Measurements from ENCODE around the gene CDH4.

DNA sequence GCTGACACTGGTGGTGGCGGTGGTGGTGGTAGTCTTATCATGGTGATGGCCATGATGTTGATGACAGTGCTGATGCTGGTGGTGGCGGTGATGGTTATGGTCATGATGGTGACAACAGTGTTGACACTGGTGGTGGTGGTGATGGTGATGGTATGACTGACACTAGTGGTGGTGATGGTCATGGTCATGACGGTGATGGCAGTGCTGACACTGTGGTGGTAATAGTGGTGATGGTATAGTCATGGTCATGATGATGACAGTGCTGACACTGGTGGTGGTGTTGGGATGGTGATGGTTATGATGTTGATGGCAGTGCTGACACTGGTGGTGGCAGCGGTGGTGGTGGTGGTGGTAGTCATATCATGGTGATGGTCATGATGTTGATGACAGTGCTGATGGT lies 205.7 kb downstream of the CDH4 start:
- TF ChIP-seq, protein P1, sequence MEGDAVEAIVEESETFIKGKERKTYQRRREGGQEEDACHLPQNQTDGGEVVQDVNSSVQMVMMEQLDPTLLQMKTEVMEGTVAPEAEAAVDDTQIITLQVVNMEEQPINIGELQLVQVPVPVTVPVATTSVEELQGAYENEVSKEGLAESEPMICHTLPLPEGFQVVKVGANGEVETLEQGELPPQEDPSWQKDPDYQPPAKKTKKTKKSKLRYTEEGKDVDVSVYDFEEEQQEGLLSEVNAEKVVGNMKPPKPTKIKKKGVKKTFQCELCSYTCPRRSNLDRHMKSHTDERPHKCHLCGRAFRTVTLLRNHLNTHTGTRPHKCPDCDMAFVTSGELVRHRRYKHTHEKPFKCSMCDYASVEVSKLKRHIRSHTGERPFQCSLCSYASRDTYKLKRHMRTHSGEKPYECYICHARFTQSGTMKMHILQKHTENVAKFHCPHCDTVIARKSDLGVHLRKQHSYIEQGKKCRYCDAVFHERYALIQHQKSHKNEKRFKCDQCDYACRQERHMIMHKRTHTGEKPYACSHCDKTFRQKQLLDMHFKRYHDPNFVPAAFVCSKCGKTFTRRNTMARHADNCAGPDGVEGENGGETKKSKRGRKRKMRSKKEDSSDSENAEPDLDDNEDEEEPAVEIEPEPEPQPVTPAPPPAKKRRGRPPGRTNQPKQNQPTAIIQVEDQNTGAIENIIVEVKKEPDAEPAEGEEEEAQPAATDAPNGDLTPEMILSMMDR (conservative IDR thresholded peaks at IDR 0.05; ENCODE audit: low read depth, low read length), result no peak
- TF ChIP-seq RCOR1 (IDR thresholded peaks at IDR 0.05; ENCODE audit: insufficient replicate concordance, low read length) (no peak), POLR2A (IDR thresholded peaks at IDR 0.05; ENCODE audit: low read depth, low read length) (no peak), RAD21 (IDR thresholded peaks at IDR 0.05; ENCODE audit: low read length) (no peak), RFX5 (IDR thresholded peaks at IDR 0.05; ENCODE audit: low read depth, low read length) (no peak), MAFK (IDR thresholded peaks at IDR 0.05; ENCODE audit: low read depth, low read length) (no peak), MXI1 (IDR thresholded peaks at IDR 0.05; ENCODE audit: borderline replicate concordance, low read depth, low read length) (no peak), FOS (IDR thresholded peaks at IDR 0.05; ENCODE audit: low read depth, low read length) (no peak), SMC3 (IDR thresholded peaks at IDR 0.05; ENCODE audit: low read depth, low read length) (no peak), CEBPB (IDR thresholded peaks at IDR 0.05; ENCODE audit: low read depth, low read length) (no peak), ELK1 (IDR thresholded peaks at IDR 0.05; ENCODE audit: borderline replicate concordance, low read depth, low read length) (no peak)

All from IMR-90 (cell line).